ENCODE data around the gene DMRTC2.

DNA sequence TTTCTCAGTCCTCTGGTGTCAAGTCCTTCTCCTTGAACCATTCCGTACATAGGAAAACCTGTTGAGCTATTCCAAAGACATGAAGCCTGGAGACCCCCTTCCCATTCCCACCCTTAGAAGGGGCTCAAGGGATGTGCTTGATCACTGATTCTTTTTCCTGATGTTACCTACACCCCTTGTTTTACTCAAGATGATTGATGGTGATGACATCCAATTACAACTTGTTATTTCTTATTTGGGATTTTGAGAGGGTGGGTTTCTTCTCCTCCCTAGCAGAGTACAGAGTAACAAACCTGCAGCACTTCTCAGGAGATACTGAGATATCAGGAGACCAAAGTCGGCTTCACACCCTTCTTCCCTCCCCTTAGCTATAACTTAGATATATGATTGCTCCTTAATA is 8.5 kb downstream of the DMRTC2 start:
- TF ChIP-seq, protein P1, sequence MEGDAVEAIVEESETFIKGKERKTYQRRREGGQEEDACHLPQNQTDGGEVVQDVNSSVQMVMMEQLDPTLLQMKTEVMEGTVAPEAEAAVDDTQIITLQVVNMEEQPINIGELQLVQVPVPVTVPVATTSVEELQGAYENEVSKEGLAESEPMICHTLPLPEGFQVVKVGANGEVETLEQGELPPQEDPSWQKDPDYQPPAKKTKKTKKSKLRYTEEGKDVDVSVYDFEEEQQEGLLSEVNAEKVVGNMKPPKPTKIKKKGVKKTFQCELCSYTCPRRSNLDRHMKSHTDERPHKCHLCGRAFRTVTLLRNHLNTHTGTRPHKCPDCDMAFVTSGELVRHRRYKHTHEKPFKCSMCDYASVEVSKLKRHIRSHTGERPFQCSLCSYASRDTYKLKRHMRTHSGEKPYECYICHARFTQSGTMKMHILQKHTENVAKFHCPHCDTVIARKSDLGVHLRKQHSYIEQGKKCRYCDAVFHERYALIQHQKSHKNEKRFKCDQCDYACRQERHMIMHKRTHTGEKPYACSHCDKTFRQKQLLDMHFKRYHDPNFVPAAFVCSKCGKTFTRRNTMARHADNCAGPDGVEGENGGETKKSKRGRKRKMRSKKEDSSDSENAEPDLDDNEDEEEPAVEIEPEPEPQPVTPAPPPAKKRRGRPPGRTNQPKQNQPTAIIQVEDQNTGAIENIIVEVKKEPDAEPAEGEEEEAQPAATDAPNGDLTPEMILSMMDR (IDR thresholded peaks at IDR 0.05; ENCODE audit: poor library complexity, severe bottlenecking), result no peak
- TF ChIP-seq RAD21 (conservative IDR thresholded peaks at IDR 0.05), result no peak
- TF ChIP-seq EZH2 (IDR thresholded peaks at IDR 0.05; ENCODE audit: borderline replicate concordance, insufficient read depth, low read length, poor library complexity, severe bottlenecking), result no peak
- no peak for TF ChIP-seq SMC3 (conservative IDR thresholded peaks at IDR 0.05; ENCODE audit: poor library complexity)
- no peak for TF ChIP-seq TAF1 (IDR thresholded peaks at IDR 0.05; ENCODE audit: low read depth)

Measured in neural cell (in vitro differentiated cells).